RWPE2 (cell line): ENCODE results near the gene MCTS1.
"Not testable (repeated sequence)": the region's sequence is repeated elsewhere in the genome, so short reads cannot be mapped to it uniquely, and the experiment has no call there.

Experiments used
- ATAC-seq: fragments of 200-7000 bp; cut with Tn5 transposase; 3 replicates; pipeline ENCODE4 v1.9.1; 2021; ENCODE audit warnings: low read depth
- DNase-seq: peaks from one replicate; pipeline ENCODE4 v3.0.0-alpha.2; 2020; ENCODE audit warnings: low spot score
- H3K27ac ChIP-seq: fragments of 450-650 bp; 2 replicates; pipeline ENCODE4 v1.5.1; 2017; ENCODE audit warnings: mild to moderate bottlenecking; ENCODE audit not compliant: poor library complexity, severe bottlenecking
- H3K27me3 ChIP-seq: fragments of 250-450 bp; sonication (Bioruptor Pico); 2 replicates; pipeline ENCODE4 v1.5.1; 2021; ENCODE audit warnings: mild to moderate bottlenecking, moderate library complexity; ENCODE audit not compliant: insufficient read depth, poor library complexity, severe bottlenecking
- H3K36me3 ChIP-seq: fragments of 250-450 bp; sonication (Bioruptor Pico); 2 replicates; pipeline ENCODE4 v1.5.1; 2020; ENCODE audit warnings: low read depth, mild to moderate bottlenecking, moderate library complexity
- H3K4me1 ChIP-seq: fragments of 250-450 bp; sonication (Bioruptor Pico); 2 replicates; pipeline ENCODE4 v1.5.1; 2021; ENCODE audit warnings: mild to moderate bottlenecking, moderate library complexity; ENCODE audit not compliant: insufficient read depth, poor library complexity, severe bottlenecking
- H3K4me3 ChIP-seq: fragments of 250-450 bp; sonication (Bioruptor Pico); 2 replicates; pipeline ENCODE4 v1.5.1; 2021; ENCODE audit warnings: mild to moderate bottlenecking, moderate library complexity; ENCODE audit not compliant: severe bottlenecking
- H3K9me3 ChIP-seq: fragments of 250-450 bp; sonication (Bioruptor Pico); 2 replicates; pipeline ENCODE4 v1.5.1; 2021; ENCODE audit warnings: mild to moderate bottlenecking, moderate library complexity; ENCODE audit not compliant: severe bottlenecking
- TF ChIP-seq, protein P1 (sequence below): fragments of 450-650 bp; IDR thresholded peaks from one replicate; pipeline ENCODE4 v1.5.1; 2017; ENCODE audit warnings: mild to moderate bottlenecking, moderate library complexity; ENCODE audit not compliant: poor library complexity, severe bottlenecking

MCTS1 gene

DNA sequence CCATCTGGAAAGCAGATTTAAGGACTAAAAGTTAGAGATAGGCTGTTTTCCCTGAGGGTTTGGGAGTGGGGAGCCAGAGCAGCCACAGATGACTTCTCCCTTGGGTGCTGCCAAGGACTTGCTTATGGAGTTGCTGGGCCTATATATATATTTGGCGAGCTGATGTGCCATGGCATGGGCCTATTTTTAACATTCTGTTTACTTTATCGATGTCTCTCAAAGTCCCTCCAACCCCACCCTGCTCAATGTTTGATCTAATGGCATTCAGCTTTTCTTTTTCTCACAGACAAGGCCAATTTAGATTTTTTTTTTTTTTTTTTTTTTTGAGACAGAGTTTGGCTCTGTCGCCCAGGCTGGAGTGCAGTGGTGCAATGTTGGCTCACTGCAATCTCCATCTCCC lies 37.1 kb upstream of the MCTS1 start:
- Histone ChIP-seq H3K4me1 (no peaks in the 10 kb centered on the region), H3K4me3 (no peak overlapping the region), H3K9me3 (no peaks in the 10 kb centered on the region), H3K36me3 (no peaks in the 10 kb centered on the region), H3K27me3 (no peaks in the 10 kb centered on the region), H3K27ac (no peak overlapping the region)
- DNase-seq: no peak
- TF ChIP-seq, protein P1, sequence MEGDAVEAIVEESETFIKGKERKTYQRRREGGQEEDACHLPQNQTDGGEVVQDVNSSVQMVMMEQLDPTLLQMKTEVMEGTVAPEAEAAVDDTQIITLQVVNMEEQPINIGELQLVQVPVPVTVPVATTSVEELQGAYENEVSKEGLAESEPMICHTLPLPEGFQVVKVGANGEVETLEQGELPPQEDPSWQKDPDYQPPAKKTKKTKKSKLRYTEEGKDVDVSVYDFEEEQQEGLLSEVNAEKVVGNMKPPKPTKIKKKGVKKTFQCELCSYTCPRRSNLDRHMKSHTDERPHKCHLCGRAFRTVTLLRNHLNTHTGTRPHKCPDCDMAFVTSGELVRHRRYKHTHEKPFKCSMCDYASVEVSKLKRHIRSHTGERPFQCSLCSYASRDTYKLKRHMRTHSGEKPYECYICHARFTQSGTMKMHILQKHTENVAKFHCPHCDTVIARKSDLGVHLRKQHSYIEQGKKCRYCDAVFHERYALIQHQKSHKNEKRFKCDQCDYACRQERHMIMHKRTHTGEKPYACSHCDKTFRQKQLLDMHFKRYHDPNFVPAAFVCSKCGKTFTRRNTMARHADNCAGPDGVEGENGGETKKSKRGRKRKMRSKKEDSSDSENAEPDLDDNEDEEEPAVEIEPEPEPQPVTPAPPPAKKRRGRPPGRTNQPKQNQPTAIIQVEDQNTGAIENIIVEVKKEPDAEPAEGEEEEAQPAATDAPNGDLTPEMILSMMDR: no peak
- ATAC-seq: no peak

DNA sequence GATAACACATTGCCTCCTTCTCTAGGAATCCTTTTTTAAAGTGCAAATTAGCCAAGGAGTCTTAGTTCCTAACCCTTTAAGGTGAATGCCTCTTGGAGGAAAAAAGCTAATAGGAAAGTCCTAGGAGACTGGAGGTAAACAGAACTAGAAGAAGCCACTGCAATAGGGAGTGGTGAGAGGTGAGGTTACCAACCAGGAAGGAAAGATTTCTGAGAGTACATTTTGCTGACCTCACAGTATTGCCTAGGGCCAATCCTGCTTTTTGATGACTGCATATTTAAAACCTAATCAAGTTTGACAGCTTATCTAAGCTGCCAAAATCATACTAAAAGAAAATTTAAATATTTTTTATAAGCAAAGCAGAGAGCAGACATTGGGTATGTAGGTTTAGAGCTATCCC lies 35.9 kb upstream of the MCTS1 start:
- TF ChIP-seq, protein P1: no peak
- ATAC-seq: no peak
- no peaks in the 10 kb centered on the region for H3K4me1 ChIP-seq

DNA sequence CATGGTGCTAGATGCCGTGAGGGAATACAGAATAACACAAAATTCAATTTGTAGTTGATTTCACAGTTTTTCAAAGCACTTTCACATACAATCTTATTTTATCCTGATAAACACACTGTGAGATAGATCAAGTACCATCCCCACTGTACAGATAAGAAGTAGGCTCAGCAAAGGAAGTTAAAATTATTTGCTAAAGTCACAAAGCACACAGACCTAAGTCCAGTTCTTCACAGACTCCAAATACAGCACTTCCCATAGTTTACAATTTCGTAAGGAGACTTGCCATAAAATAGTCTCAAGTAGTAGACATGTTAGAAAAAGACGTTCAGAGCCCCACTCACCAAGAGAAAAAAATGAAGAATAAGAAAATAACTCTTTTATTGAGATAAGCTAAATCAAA lies 35.3 kb upstream of the MCTS1 start:
- Histone ChIP-seq H3K36me3 (no peaks in the 10 kb centered on the region), H3K9me3 (no peaks in the 10 kb centered on the region), H3K4me1 (no peaks in the 10 kb centered on the region), H3K27ac (no peak overlapping the region), H3K27me3 (no peaks in the 10 kb centered on the region), H3K4me3 (no peak overlapping the region)
- TF ChIP-seq, protein P1: no peak
- DNase-seq: no peak
- no peak for ATAC-seq

More for the DNA sequence above, 35.9 kb upstream of the MCTS1 start:
- Histone ChIP-seq H3K27ac (no peak overlapping the region), H3K9me3 (no peaks in the 10 kb centered on the region), H3K4me3 (no peak overlapping the region), H3K27me3 (no peaks in the 10 kb centered on the region), H3K36me3 (no peaks in the 10 kb centered on the region)
- no peak for DNase-seq

DNA sequence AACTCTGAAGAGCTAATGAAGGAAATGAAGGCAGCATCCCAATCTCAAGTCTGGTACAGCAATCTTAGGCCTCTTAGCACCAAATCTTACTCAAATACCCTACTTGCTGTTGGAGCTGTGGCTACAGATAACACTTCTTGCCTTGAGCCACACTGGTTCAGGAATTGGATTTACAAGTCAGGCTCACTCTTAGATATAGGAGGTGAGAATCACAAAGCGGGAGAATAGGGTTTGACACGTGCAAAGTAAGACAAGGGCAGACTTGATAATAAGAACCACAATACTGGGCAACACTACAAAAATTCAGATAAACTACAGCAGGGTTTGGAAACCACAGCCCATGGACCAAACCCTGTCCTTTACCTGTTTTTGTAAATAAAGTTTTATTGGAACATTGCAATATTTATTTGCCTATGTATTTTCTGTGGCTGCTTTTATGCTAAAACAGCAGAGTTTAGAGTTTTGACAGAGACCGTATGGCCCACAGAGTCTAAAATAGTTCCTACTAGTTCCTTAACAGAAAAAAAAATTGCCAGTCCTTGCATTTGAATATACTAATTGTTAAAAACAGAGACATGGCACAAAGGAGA lies 33.8 kb upstream of the MCTS1 start:
- ATAC-seq (no peak), DNase-seq (no peak)
- TF ChIP-seq, protein P1: no peak
- no peaks in the 10 kb centered on the region for H3K9me3 ChIP-seq
- no peak overlapping the region for H3K27ac ChIP-seq
- H3K36me3 ChIP-seq: no peaks in the 10 kb centered on the region
- H3K4me3 ChIP-seq: no peak overlapping the region
- no peaks in the 10 kb centered on the region for H3K4me1 ChIP-seq
- H3K27me3 ChIP-seq: no peaks in the 10 kb centered on the region

DNA sequence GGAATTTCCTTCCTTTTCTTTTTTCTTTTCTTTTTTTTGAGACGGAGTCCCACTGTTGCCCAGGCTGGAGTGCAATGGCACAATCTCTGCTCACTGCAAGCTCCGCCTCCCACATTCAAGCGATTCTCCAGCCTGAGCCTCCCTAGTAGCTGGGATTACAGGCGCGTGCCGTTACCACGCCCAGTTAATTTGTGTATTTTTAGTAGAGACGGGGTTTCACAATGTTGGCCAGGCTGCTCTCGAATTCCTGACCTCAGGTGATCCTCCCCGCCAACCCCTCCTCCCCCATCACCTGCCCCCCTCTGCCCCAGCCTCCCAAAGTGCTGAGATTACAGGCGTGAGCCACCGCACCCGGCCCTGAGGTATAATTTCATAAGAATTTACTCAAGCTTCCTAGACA lies 30.1 kb upstream of the MCTS1 start:
- not testable (repeated sequence) for H3K27me3 ChIP-seq, H3K4me3 ChIP-seq, H3K27ac ChIP-seq, H3K36me3 ChIP-seq, DNase-seq, ATAC-seq, H3K4me1 ChIP-seq, H3K9me3 ChIP-seq
